ENCODE measurements around the gene TRAT1.

Gene TRAT1

GRCh38 chr3:108862865-108863798 lies 40.5 kb downstream of the TRAT1 start:
- DNase-seq: peak; percentile 47

DNA sequence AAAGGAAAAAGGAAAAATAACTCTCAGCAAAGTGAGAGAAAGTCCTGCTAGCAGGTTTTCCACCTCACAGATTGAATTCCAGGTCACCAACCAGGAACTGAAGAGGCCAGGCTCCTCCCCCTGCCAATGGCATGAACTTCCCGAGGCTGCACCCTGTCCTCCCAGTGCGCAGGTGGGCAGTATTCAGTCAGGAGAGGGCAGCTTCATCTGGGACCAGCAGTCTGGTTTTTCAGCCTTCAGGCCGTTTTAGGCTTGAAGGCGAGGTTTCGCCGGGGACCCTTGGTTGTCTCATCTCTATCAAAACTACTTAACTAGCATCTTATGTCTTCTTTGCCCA lies 41.2 kb downstream of the TRAT1 start:
- DNase-seq: no peak

DNA sequence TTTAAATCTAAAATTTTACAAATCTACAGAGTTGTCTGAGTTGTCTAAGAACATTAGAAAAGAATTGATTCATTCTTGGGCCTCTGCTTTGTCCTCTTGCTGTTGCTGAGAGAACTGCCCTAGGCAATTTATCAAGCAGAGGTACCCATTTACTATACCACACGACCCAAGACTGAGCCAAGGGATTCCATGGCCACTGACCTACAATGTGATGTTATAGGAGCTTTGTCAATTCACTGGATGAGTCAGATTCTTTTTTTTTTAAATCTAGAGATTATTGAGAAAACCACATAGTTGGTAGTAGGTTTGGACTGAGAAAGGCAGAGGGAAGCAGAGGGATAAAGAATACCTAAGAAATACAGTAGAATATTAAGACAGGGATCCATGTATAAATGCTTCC lies 55.3 kb downstream of the TRAT1 start:
- DNase-seq: no peak

DNA sequence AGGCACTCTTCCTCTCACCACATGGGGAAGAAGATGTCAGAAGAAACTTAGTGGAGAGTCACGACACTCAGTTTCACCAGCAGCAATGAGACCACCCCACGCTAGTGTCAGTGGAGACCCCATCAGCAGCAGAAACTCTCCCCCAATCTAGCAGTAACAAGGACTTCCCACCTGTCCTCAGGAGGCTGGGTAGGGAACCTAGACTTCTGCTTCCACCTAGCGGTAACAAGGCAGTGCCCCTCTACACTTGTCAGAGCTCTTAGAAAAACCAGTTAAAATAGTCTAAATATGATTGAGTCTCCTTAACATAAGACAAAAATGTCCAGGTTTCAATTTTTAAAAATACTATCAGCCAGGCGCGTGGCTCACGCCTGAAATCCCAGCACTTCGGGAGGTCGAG lies 57.3 kb downstream of the TRAT1 start:
- DNase-seq: no peak

DNA sequence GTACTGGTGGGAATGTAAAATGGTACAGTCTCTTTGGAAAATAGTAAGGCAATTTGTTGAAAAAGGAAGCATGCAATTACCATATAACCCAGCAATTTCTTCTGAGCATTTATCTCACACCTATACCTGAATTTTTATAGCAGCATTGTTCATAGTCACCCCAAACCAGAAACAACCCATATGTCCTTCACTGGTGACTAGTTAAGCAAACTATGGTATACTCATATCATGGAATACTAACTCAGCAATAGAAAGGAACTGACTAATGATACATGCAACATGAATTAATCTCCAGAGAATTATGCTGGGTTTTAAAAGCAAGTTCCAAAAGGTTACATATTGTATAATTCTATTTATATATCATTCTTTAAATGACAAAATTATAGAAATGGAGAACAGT lies 60.2 kb downstream of the TRAT1 start:
- no peak for DNase-seq

DNA sequence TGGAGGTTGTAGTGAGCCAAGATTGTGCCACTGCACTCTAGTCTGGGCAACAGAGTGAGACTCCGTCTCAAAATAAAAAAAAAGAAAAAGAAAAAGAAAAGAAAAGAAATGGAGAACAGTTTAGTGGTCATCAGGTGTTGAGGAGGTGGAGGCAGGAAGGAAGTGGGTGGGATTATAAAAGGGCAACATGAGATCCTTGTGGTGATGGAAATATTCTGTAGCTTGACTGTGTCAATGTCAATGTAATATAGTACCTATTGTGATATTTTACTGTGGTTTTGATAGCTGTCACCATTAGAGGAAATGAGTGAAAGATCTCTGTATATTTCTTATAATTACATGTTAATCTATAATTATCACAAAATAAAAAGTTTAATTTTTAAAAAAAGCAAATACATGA lies 60.8 kb downstream of the TRAT1 start:
- DNase-seq: no peak

GRCh38 chr3:108887121-108887520 lies 64.5 kb downstream of the TRAT1 start:
- no peak for DNase-seq

DNA sequence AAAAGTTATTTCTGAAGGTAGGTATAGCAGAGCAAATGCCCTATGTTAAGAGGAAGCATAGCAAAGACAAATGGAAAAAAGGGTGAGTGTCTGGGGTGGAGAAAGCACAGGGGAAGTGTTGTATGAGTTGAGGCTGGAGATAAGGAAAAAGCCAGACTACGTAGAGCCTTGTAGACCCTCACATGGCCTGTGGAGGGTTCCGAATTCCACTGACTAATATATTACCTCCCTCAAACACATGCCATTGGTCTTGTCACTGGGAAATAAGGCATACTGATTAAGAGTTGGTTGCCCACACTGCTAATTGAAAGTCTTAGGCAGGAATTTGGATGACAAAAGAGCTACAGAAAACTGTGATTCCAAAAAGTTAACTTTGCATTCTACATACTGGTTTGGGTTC lies 65.2 kb downstream of the TRAT1 start:
- DNase-seq: no peak

DNA sequence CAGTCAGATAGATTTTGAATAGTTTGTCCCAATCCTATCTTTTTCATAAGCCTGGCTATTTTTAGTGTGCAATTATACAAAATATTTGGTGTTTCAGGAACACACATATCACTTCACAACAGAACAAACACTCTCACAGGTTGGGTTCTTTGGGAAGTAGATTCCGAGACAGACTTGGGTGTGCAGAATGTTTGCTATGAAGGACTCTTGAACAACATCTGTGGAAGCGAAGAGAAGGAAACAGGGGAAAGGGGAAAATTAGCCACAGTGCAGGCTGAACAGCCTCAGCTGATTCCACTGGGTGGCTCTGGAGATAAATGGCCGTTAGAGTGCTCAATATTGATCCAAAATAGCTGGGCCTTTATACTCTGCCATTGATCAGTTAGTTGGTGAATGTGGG lies 69.2 kb downstream of the TRAT1 start:
- no peak for DNase-seq

GRCh38 chr3:108894981-108895380 lies 72.4 kb downstream of the TRAT1 start:
- DNase-seq: no peak

DNA sequence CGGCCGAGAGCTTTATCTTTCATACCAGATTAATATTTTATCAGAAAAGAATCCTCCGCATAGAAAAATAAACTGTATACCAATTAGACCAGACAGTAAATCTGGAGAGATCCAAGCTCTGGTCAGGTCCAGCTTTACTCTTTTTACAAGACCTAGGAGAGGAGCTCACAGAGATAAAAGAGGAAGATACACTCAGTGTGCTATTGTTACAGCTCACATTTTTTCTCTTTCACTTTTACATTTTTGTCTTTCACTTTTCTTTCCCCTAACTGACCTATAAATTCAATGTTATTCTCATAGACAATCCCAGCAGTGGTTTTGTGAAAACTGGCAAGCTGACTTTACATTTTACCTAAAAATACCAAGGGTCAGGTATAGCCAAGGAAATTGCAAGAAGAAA lies 75.3 kb downstream of the TRAT1 start:
- no peak for DNase-seq

DNA sequence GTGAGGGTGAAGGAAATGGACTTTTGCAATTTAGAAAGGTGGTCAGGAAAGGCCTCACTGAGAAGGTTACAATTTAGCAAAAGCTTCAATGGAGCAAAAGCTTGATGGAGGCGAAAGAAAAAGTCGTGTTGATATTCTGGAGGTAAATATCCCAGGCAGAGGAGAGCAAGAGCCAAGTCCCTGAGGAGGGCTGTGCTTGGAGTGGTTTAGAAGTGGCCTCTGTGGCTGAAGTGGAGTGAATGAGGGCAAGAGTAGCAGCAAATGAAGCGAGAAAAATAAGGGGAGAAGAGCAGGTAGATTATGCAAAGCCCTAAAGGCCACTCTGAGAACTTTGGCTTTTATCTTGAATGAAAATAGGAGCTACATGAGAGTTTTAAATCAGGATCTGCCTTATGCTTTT lies 76.9 kb downstream of the TRAT1 start:
- no peak for DNase-seq

Data from activated CD4-positive, alpha-beta T cell treated with anti-CD3 and anti-CD28 coated beads, Interleukin-2, amount 50 U/mL, for 16 hours (primary cell).